HG03565 (cell line): ENCODE results near the gene HOXA9.

Source experiments
- ATAC-seq: cut with Tn5 transposase; IDR thresholded peaks from one replicate; pipeline ENCODE4 v1.9.1; 2021; ENCODE audit warnings: mild to moderate bottlenecking, moderate library complexity; ENCODE audit not compliant: unreplicated experiment

The HOXA9 gene

GRCh38 chr7:27165089-27165995 is at the start of gene HOXA9:
TSS of gene HOXA9 (minus strand) at chr7:27165537. CDS start at chr7:27165457, 80 bp downstream.
- no peak for ATAC-seq

GRCh38 chr7:27214239-27214950 is 49.1 kb upstream of the HOXA9 start:
- ATAC-seq = no peak

GRCh38 chr7:27213433-27214238 is 48.3 kb upstream of the HOXA9 start:
- ATAC-seq = no peak

GRCh38 chr7:27212497-27213432 is 47.4 kb upstream of the HOXA9 start:
- no peak for ATAC-seq

- no peak for ATAC-seq
These were observed 46.4 kb upstream of the HOXA9 start for GRCh38 chr7:27211764-27212204.

- ATAC-seq = no peak
These were observed 45.7 kb upstream of the HOXA9 start for GRCh38 chr7:27211084-27211446.

GRCh38 chr7:27210441-27211083 is 45.2 kb upstream of the HOXA9 start:
- ATAC-seq = no peak

- no peak for ATAC-seq
These were observed 44.6 kb upstream of the HOXA9 start for GRCh38 chr7:27209933-27210440.

GRCh38 chr7:27208998-27209397 is 43.7 kb upstream of the HOXA9 start:
- ATAC-seq = no peak

- ATAC-seq = no peak
These were observed 42.1 kb upstream of the HOXA9 start for GRCh38 chr7:27207348-27207985.

GRCh38 chr7:27205325-27206280 is 40.3 kb upstream of the HOXA9 start:
- no peak for ATAC-seq

GRCh38 chr7:27204851-27205322 is 39.5 kb upstream of the HOXA9 start:
- no peak for ATAC-seq

- no peak for ATAC-seq
These were observed 38.7 kb upstream of the HOXA9 start for GRCh38 chr7:27203964-27204594.

- no peak for ATAC-seq
These were observed 38.1 kb upstream of the HOXA9 start for GRCh38 chr7:27203365-27203953.

GRCh38 chr7:27202862-27203134 is 37.5 kb upstream of the HOXA9 start:
- no peak for ATAC-seq

GRCh38 chr7:27202018-27202861 is 36.9 kb upstream of the HOXA9 start:
- ATAC-seq = no peak
